Adrenal gland (tissue), 5 donors: ENCODE data around the gene SLC13A4.

Source experiments
- POLR2A ChIP-seq, 2 donors: fragments of 450-650 bp; IDR thresholded peaks; one replicate each; pipeline ENCODE4 v1.6.1; 2017; ENCODE audit warnings: antibody characterized with exemption in 2 of 2, mild to moderate bottlenecking in 2 of 2, moderate library complexity in 1 of 2
- TF ChIP-seq, protein P1 (sequence below), 6 experiments: fragments of 450-650 bp in 4 of 6; fragments of 200-600 bp in 2 of 6; sonication (generic) in 1 of 6; IDR thresholded peaks; 1 replicate in 5 of 6; 2 replicates in 1 of 6; pipeline versions ENCODE4 v1.5.1 to v1.8.0; 2016 to 2021; ENCODE audit warnings: antibody characterized with exemption in 6 of 6, mild to moderate bottlenecking in 2 of 6, moderate library complexity in 1 of 6
- donor health status: DM: no; HTN: no; CAD: no.

DNA sequence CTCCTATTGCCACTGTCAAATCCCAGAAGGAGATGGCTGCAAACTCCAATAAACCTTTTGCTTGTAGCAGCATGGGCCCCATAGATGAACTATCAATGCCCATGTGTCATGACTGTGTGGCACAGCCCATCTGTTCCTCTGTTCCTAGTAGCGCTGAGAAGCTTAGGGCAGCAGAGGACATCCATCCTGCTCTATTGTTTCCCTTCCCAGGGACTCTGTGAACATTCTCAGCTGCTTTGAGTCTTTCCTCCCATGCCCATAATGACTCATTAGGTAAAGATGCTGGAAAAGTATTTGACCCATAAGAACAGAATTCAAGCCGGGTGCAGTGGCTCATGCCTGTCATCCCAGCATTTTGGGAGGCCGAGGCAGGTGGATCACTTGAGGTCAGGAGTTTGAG is 37.4 kb downstream of the SLC13A4 start:
- TF ChIP-seq, protein P1, sequence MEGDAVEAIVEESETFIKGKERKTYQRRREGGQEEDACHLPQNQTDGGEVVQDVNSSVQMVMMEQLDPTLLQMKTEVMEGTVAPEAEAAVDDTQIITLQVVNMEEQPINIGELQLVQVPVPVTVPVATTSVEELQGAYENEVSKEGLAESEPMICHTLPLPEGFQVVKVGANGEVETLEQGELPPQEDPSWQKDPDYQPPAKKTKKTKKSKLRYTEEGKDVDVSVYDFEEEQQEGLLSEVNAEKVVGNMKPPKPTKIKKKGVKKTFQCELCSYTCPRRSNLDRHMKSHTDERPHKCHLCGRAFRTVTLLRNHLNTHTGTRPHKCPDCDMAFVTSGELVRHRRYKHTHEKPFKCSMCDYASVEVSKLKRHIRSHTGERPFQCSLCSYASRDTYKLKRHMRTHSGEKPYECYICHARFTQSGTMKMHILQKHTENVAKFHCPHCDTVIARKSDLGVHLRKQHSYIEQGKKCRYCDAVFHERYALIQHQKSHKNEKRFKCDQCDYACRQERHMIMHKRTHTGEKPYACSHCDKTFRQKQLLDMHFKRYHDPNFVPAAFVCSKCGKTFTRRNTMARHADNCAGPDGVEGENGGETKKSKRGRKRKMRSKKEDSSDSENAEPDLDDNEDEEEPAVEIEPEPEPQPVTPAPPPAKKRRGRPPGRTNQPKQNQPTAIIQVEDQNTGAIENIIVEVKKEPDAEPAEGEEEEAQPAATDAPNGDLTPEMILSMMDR (IDR thresholded peaks at IDR 0.05) = no peak
- TF ChIP-seq POLR2A (IDR thresholded peaks at IDR 0.05) = no peak
